AG04450 (cell line): Measurements from ENCODE around the gene KCTD21. TPM values are rescaled to one million over a fixed set of nuclear protein-coding genes. Genes with fewer than 3 reads are reported as not detected.
A peak's percentile ranks its signal among the peaks of the same experiment; 100 is the strongest.

Experiments used
- CTCF ChIA-PET: fragments of 300-600, 350-600 bp; formaldehyde crosslinking; extraction: SDS; loops from one replicate; lab custom pipeline; 2022; ENCODE audit warnings: antibody characterized with exemption, inconsistent platforms; lab: Charles Lee
- POLR2A ChIA-PET: fragments of 350-600 bp; formaldehyde crosslinking; extraction: SDS; loops from one replicate; lab custom pipeline; 2021; ENCODE audit warnings: antibody characterized with exemption, inconsistent platforms; lab: Yijun Ruan, JAX
- DNase-seq: peaks from one replicate; pipeline ENCODE4 v3.0.0-alpha.2; 2011; ENCODE audit warnings: low read depth, low spot score
- H3K27ac ChIP-seq: one replicate; pipeline ENCODE4 v1.5.1; 2012; ENCODE audit warnings: low read depth, low read length, control low read depth
- H3K27me3 ChIP-seq: one replicate; pipeline ENCODE4 v1.6.0; 2012; ENCODE audit warnings: low read length; ENCODE audit not compliant: control insufficient read depth, insufficient read depth
- H3K4me3 ChIP-seq: 2 replicates; pipeline ENCODE4 v1.5.1; 2011; ENCODE audit warnings: mild to moderate bottlenecking, low read depth, low read length, control low read depth
- H3K9me3 ChIP-seq: 2 replicates; pipeline ENCODE4 v1.5.1; 2012; ENCODE audit warnings: low read length; ENCODE audit not compliant: control insufficient read depth, insufficient read depth
- polyA plus RNA-seq: library from polyadenylated mRNA; depleted of rRNA; stranded (reverse); fragments of >200 nt; gene quantifications from 2 replicates; pipeline ENCODE4 v1.2.3, GENCODE V29; 2011
- TF ChIP-seq, protein P1 (sequence below): IDR thresholded peaks from 2 replicates; pipeline ENCODE4 v1.5.1; 2011; ENCODE audit warnings: low read depth, low read length, control low read depth, inconsistent platforms

Gene KCTD21
- polyA plus RNA-seq, 1 experiment: 18.4 TPM

- CTCF ChIA-PET: interaction anchor here (0.6 to 1.3 kb wide), 3 partner anchors 262 to 425 kb away, joined by 3 to 6 read pairs (median 3); no protein-coding TSS in a partner anchor
- POLR2A ChIA-PET: interaction anchor here (0.6 to 1.7 kb wide), 7 partner anchors 9 to 494 kb away, joined by 3 to 7 read pairs (median 4); partner anchors contain the start of genes INTS4, KCTD21, NDUFC2 and USP35
- peak overlapping the region; percentile 90 for H3K27ac ChIP-seq
- H3K9me3 ChIP-seq: no peaks in the 10 kb centered on the region; the same call in 1 of the 2 replicates
- H3K4me3 ChIP-seq: peak overlapping the region; percentile 87
- no peaks in the 10 kb centered on the region for H3K27me3 ChIP-seq
- TF ChIP-seq, protein P1, sequence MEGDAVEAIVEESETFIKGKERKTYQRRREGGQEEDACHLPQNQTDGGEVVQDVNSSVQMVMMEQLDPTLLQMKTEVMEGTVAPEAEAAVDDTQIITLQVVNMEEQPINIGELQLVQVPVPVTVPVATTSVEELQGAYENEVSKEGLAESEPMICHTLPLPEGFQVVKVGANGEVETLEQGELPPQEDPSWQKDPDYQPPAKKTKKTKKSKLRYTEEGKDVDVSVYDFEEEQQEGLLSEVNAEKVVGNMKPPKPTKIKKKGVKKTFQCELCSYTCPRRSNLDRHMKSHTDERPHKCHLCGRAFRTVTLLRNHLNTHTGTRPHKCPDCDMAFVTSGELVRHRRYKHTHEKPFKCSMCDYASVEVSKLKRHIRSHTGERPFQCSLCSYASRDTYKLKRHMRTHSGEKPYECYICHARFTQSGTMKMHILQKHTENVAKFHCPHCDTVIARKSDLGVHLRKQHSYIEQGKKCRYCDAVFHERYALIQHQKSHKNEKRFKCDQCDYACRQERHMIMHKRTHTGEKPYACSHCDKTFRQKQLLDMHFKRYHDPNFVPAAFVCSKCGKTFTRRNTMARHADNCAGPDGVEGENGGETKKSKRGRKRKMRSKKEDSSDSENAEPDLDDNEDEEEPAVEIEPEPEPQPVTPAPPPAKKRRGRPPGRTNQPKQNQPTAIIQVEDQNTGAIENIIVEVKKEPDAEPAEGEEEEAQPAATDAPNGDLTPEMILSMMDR: peak; percentile 12; the same call in 1 of the 2 replicates
- DNase-seq: no peak
Measured at GRCh38 chr11:78138694-78139421, 49.6 kb downstream of the KCTD21 start.

DNA sequence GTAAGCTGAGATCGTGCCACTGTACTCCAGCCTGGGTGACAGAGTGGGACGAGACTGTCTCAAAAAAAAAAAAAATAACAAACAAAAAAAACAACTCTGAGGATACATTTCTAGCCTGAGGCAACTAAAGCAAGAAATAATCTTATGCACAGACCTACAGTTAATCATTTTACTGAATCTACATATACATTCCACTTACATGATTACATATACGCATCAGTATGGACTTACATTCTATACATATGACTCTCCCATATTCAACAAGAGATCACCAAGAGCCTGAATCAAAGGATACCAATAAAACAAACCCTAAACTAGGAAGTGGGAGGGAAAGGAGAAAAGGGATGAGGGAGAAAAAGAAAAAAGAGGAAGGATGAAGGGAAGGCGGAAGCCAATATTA, 50.1 kb downstream of the KCTD21 start:
- DNase-seq: no peak
- CTCF ChIA-PET: interaction anchor here (0.6 kb wide), 1 partner anchor 263 kb away, joined by 3 read pairs; no protein-coding TSS in a partner anchor

GRCh38 chr11:78132475-78132874, 56.0 kb downstream of the KCTD21 start:
- ChIA-PET POLR2A (no interaction called here), CTCF (no interaction called here)
- TF ChIP-seq, protein P1: no peak
- no peaks in the 10 kb centered on the region; the same call in 1 of the 2 replicates for H3K9me3 ChIP-seq
- H3K4me3 ChIP-seq: no peak overlapping the region
- no peak overlapping the region for H3K27ac ChIP-seq
- H3K27me3 ChIP-seq: no peaks in the 10 kb centered on the region
- DNase-seq: no peak

More for the DNA sequence above, 50.1 kb downstream of the KCTD21 start:
- TF ChIP-seq, protein P1: no peak
- Histone ChIP-seq H3K4me3 (peak overlapping the region; percentile 87), H3K27me3 (no peaks in the 10 kb centered on the region), H3K27ac (no peak overlapping the region), H3K9me3 (no peaks in the 10 kb centered on the region; the same call in 1 of the 2 replicates)
- POLR2A ChIA-PET: interaction anchor here (0.6 to 1.7 kb wide), 2 partner anchors 50 to 493 kb away, joined by 3 to 7 read pairs; partner anchors contain the start of genes KCTD21 and USP35

DNA sequence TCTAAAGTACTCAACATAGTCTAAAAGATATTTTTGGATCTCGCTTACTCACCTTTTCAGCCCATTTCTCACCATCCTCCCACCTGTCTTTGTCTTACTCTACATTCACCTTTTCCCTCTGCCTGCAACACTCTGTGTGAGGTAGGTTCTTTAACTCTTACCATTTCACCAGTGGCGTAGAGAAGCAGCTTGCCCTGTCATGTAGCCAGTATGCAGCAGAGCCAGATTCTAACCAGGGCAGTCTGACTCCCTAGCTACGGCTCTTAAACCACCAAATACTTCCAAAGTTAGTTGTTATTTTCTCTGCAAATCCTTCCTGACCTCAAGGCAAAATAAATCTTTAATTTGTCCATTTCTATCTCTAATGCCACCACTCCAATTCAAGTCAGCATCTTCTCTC, 56.5 kb downstream of the KCTD21 start:
- CTCF ChIA-PET: interaction anchor here (1.0 kb wide), 1 partner anchor 16 kb away, joined by 4 read pairs; no protein-coding TSS in a partner anchor
- no peaks in the 10 kb centered on the region for H3K27me3 ChIP-seq
- H3K9me3 ChIP-seq: no peaks in the 10 kb centered on the region; the same call in 1 of the 2 replicates
- POLR2A ChIA-PET: no interaction called here
- no peak overlapping the region for H3K27ac ChIP-seq
- H3K4me3 ChIP-seq: no peak overlapping the region
- TF ChIP-seq, protein P1: no peak
- DNase-seq: no peak

DNA sequence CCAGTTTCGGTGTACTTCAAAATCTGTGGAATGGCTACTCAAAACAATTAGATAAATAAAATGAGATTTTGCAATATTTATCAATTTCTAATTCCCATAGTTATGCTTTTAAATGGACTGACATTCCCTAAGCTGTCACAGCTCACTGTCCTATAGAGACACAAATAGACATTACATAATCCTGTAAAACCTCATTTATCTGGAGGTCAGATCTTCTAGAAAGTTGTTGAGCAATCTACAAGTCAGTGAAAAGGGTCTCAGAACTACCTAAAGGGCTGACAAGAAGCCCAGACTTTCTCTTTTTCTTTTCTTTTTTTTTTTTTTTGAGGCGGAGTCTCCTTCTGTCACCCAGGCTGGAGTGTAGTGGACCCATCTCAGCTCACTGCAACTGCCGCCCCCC, 61.0 kb downstream of the KCTD21 start:
- ChIA-PET CTCF (no interaction called here), POLR2A (no interaction called here)
- Histone ChIP-seq H3K27me3 (no peaks in the 10 kb centered on the region), H3K27ac (no peak overlapping the region), H3K9me3 (no peaks in the 10 kb centered on the region), H3K4me3 (no peak overlapping the region)
- no peak for DNase-seq
- TF ChIP-seq, protein P1: no peak
